ENCODE measurements around the gene MGAT5.

MGAT5 gene

GRCh38 chr2:134253117-134253704 is 661 bp upstream of the MGAT5 start:
- no peak for DNase-seq

- DNase-seq: no peak
Measured at GRCh38 chr2:134254824-134255223, 952 bp downstream of the MGAT5 start.

GRCh38 chr2:134256956-134257355 is 3.1 kb downstream of the MGAT5 start:
- no peak for DNase-seq

- DNase-seq: no peak
Measured at GRCh38 chr2:134257509-134257908, 3.6 kb downstream of the MGAT5 start.

- no peak for DNase-seq
Measured at GRCh38 chr2:134257965-134258683, 4.3 kb downstream of the MGAT5 start.

GRCh38 chr2:134258684-134259388 is 5.0 kb downstream of the MGAT5 start:
- DNase-seq: peak in 51 of 56 donors; percentile 4 to 88 (median 56)

- DNase-seq: no peak
Measured at GRCh38 chr2:134259571-134259970, 5.7 kb downstream of the MGAT5 start.

GRCh38 chr2:134259994-134260393 is 6.1 kb downstream of the MGAT5 start:
- peak in 1 of 56 donors; percentile 17 for DNase-seq

GRCh38 chr2:134260713-134261112 is 6.8 kb downstream of the MGAT5 start:
- peak in 1 of 56 donors; percentile 12 for DNase-seq

GRCh38 chr2:134261398-134262131 is 7.7 kb downstream of the MGAT5 start:
- no peak for DNase-seq

- DNase-seq: no peak
Measured at GRCh38 chr2:134262684-134263083, 8.8 kb downstream of the MGAT5 start.

GRCh38 chr2:134268265-134268664 is 14.4 kb downstream of the MGAT5 start:
- DNase-seq: peak in 4 of 56 donors; percentile 4 to 31 (median 18)

- DNase-seq: no peak
Measured at GRCh38 chr2:134269230-134269629, 15.4 kb downstream of the MGAT5 start.

- no peak for DNase-seq
Measured at GRCh38 chr2:134269972-134270735, 16.3 kb downstream of the MGAT5 start.

- DNase-seq: no peak
Measured at GRCh38 chr2:134271758-134272157, 17.9 kb downstream of the MGAT5 start.

GRCh38 chr2:134272806-134273205 is 18.9 kb downstream of the MGAT5 start:
- DNase-seq: no peak

GRCh38 chr2:134273256-134273983 is 19.5 kb downstream of the MGAT5 start:
- no peak for DNase-seq

GRCh38 chr2:134274121-134274520 is 20.2 kb downstream of the MGAT5 start:
- no peak for DNase-seq

- no peak for DNase-seq
Measured at GRCh38 chr2:134275058-134275862, 21.4 kb downstream of the MGAT5 start.
